K562 (cell line): ENCODE measurements around the gene ALX3. TPM values are rescaled to one million over a fixed set of nuclear protein-coding genes. Genes with fewer than 3 reads are reported as not detected.

Source experiments
- BHLHE40 ChIP-seq: IDR thresholded peaks from 2 replicates; pipeline ENCODE4 v1.6.1; 2011; ENCODE audit warnings: low read length, improper control_type of control experiment
- CREB5 ChIP-seq: fragments of 250-450 bp; sonication (Bioruptor Pico); IDR thresholded peaks from 2 replicates; pipeline ENCODE4 v1.5.0; 2020; ENCODE audit warnings: mild to moderate bottlenecking
- CTBP1 ChIP-seq: fragments of 450-650 bp; IDR thresholded peaks from 2 replicates; pipeline ENCODE4 v1.6.1; 2016; ENCODE audit warnings: borderline replicate concordance
- DACH1 ChIP-seq: fragments of 450-650 bp; IDR thresholded peaks from 2 replicates; pipeline ENCODE4 v1.6.1; 2018; ENCODE audit not compliant: partially characterized antibody
- JUNB ChIP-seq: fragments of 450-650 bp; formaldehyde crosslinking; conservative IDR thresholded peaks from 2 replicates; pipeline ENCODE4 v1.4.0; 2020; ENCODE audit warnings: mild to moderate bottlenecking
- JUND ChIP-seq, 2 experiments: IDR thresholded peaks; 2 replicates in 1 of 2; 3 replicates in 1 of 2; pipeline ENCODE4 v1.6.1; 2011; ENCODE audit warnings: borderline replicate concordance in 2 of 2, low read depth in 2 of 2, low read length in 2 of 2, improper control_type of control experiment in 1 of 2, missing biosample characterization in 1 of 2, missing genetic modification characterization in 1 of 2, missing genetic modification reagents in 1 of 2
- KLF16 ChIP-seq: IDR thresholded peaks from 2 replicates; pipeline ENCODE4 v1.6.1; 2016; ENCODE audit warnings: antibody characterized with exemption
- L3MBTL2 ChIP-seq: fragments of 450-650 bp; IDR thresholded peaks from 2 replicates; pipeline ENCODE4 v1.6.1; 2016; ENCODE audit warnings: mild to moderate bottlenecking, moderate library complexity
- MAX ChIP-seq: sonication (generic); formaldehyde crosslinking; IDR thresholded peaks from 2 replicates; pipeline ENCODE4 v1.9.0; 2022; ENCODE audit warnings: mild to moderate bottlenecking, missing genetic modification reagents
- NELFE ChIP-seq: IDR thresholded peaks from 2 replicates; pipeline ENCODE4 v1.6.1; 2011; ENCODE audit warnings: mild to moderate bottlenecking; ENCODE audit not compliant: insufficient read depth, insufficient read length
- RCOR1 ChIP-seq, 2 experiments: IDR thresholded peaks; 2 replicates each; pipeline ENCODE4 v1.6.1; 2012; ENCODE audit warnings: low read depth in 2 of 2, low read length in 2 of 2, borderline replicate concordance in 1 of 2, improper control_type of control experiment in 1 of 2
- SMC3 ChIP-seq: conservative IDR thresholded peaks from 2 replicates; pipeline ENCODE4 v1.6.1; 2011; ENCODE audit warnings: low read depth, low read length, improper control_type of control experiment; ENCODE audit not compliant: insufficient read depth
- TRIM24 ChIP-seq, 2 experiments: fragments of 450-650 bp; IDR thresholded peaks; 2 replicates each; pipeline ENCODE4 v1.6.1; 2016
- USF1 ChIP-seq: sonication (generic); formaldehyde crosslinking; IDR thresholded peaks from 2 replicates; pipeline ENCODE4 v1.9.0; 2022; ENCODE audit warnings: mild to moderate bottlenecking, missing genetic modification reagents
- USF2 ChIP-seq: sonication (generic); formaldehyde crosslinking; IDR thresholded peaks from 2 replicates; pipeline ENCODE4 v1.5.0; 2020; ENCODE audit warnings: missing genetic modification reagents
- ZNF184 ChIP-seq: sonication (generic); formaldehyde crosslinking; IDR thresholded peaks from 2 replicates; pipeline ENCODE4 v1.5.0; 2020; ENCODE audit warnings: missing genetic modification reagents
- ZNF224 ChIP-seq: sonication (generic); formaldehyde crosslinking; IDR thresholded peaks from 2 replicates; pipeline ENCODE4 v1.8.0; 2022; ENCODE audit warnings: mild to moderate bottlenecking, missing genetic modification reagents
- ZNF764 ChIP-seq: fragments of 250-450 bp; sonication (Bioruptor Pico); IDR thresholded peaks from 2 replicates; pipeline ENCODE4 v1.4.0; 2020; ENCODE audit warnings: low read depth, mild to moderate bottlenecking, moderate library complexity
- polyA plus RNA-seq, 8 experiments: library from polyadenylated mRNA; depleted of rRNA in 4 of 8; stranded (reverse) in 5 of 8; unstranded in 3 of 8; fragments of >200 nt; fragmentation: Nextera tagmentation in 2 of 8; fragmentation: Illumina TruSeq in 1 of 8; extraction: Ambion mirVana in 2 of 8; extraction: Trizol in 1 of 8; gene quantifications; 2 replicates each; pipeline versions ENCODE4 v1.2.1 to v1.2.3, GENCODE V29; 2011 to 2014; ENCODE audit warnings: inconsistent platforms in 1 of 8, missing spikeins in 1 of 8
- total RNA-seq, 7 experiments: library from RNA; depleted of rRNA in 6 of 7; stranded (reverse); fragments of >200 nt in 6 of 7; fragmentation: Illumina TruSeq in 2 of 7; extraction: Trizol in 2 of 7; gene quantifications; 2 replicates each; pipeline versions ENCODE4 v1.2.1 to v1.2.3, GENCODE V29; 2011 to 2021; ENCODE audit warnings: low replicate concordance in 1 of 7
- TF ChIP-seq, protein P1 (sequence below): sonication (generic); formaldehyde crosslinking; IDR thresholded peaks from 2 replicates; pipeline ENCODE4 v1.8.0; 2022; ENCODE audit warnings: missing genetic modification reagents, mild to moderate bottlenecking, moderate library complexity, borderline replicate concordance

Gene ALX3
- total and polyA plus RNA-seq, 9 of the 15 experiments (the other 6 are each of a cell fraction or from before 2014, with no cell fraction given), result not detected

DNA sequence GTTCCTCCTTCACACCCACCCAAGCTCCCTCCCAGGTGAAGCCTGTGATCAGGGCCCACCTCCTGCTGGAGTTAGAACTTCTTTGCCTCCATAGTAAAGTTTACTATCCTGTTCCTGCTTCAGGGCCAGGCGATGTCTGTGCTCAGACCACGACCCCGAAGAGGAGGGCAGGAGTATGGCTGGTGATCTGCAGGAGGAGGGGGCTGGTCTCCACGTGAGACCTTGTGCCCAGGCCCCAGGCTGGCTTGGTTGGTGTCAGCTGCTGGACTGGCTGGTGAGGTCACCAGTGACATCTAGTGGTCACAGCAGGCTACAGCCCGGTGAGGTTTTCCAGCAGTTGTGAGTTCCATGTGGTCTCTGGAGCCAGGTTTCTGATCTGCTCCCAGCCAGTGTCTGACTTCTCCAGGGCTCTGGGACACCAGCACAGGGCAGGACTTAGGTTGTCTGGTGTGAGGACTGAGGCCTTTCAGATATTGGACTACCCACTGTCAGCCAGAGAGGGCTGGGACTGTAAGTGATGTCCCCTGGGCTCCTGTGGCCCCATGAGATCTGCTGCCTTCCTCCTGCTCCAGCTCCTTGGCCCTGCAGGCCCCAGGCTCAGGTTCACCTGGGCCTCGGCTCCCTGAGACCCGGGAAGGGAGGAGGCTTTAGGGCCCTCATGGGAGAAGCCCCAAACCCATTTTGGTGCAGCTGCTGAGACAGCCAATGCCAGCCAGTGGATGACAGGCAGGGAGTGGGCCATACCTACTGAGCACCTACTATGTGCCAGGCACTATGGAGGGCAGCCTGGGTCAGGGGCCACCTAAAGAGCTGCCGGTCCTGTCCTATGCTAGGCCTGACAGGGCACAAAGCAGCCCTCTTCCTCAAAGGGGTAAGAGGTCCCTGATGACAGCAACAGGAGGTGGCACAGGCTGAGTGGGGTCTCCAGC lies 35.8 kb upstream of the ALX3 start (continued):
- peak; percentile 87 for TF ChIP-seq SMC3
- no peak for TF ChIP-seq ZNF184 (CRISPR knock-in tag)
- TF ChIP-seq CREB5 (CRISPR knock-in tag), result no peak
- peak; percentile 62 for TF ChIP-seq BHLHE40
- peak; percentile 64; the same call in 1 of the 2 replicates for TF ChIP-seq CTBP1
- TF ChIP-seq, protein P1, sequence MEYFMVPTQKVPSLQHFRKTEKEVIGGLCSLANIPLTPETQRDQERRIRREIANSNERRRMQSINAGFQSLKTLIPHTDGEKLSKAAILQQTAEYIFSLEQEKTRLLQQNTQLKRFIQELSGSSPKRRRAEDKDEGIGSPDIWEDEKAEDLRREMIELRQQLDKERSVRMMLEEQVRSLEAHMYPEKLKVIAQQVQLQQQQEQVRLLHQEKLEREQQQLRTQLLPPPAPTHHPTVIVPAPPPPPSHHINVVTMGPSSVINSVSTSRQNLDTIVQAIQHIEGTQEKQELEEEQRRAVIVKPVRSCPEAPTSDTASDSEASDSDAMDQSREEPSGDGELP, result peak; percentile 93
- 0 out of 2 replicates have a peak, but pooled peaks have one; percentile 17 for TF ChIP-seq L3MBTL2
- TF ChIP-seq JUNB (CRISPR knock-in tag), result no peak
- peak; percentile 61 for TF ChIP-seq USF1
- TF ChIP-seq DACH1, result peak; percentile 55
- no peak for TF ChIP-seq ZNF764 (CRISPR knock-in tag)
- TF ChIP-seq MAX, result peak; percentile 49; the same call in 1 of the 2 replicates
- peak; percentile 46; the same call in 1 of the 2 replicates for TF ChIP-seq KLF16
- no peak for TF ChIP-seq NELFE
- no peak for TF ChIP-seq ZNF224 (CRISPR knock-in tag)
- TF ChIP-seq RCOR1 (IDR thresholded peaks at IDR 0.05; ENCODE audit: borderline replicate concordance in 1 of 2, low read depth in 2 of 2, low read length in 2 of 2), result peak in 1 of 2 experiments; percentile 36; a peak in 1 of 4 replicates
- TF ChIP-seq JUND (IDR thresholded peaks at IDR 0.05; ENCODE audit: borderline replicate concordance, low read depth, low read length), result no peak
- TF ChIP-seq JUND (tag; IDR thresholded peaks at IDR 0.05; ENCODE audit: borderline replicate concordance, low read depth, low read length), result peak; percentile 26; the same call in 1 of the 3 replicates
- 0 out of 2 replicates have a peak, but pooled peaks have one; percentile 29 for TF ChIP-seq USF2 (CRISPR knock-in tag)
- TF ChIP-seq TRIM24 (IDR thresholded peaks at IDR 0.05), result no peak
